Upper lobe of left lung (tissue), 6 donors: ENCODE results near the gene FAM217A. TPM values are rescaled to one million over a fixed set of nuclear protein-coding genes. Genes with fewer than 3 reads are reported as not detected.
"Not testable (repeated sequence)": the region's sequence is repeated elsewhere in the genome, so short reads cannot be mapped to it uniquely, and the experiment has no call there.

Source experiments
- ATAC-seq, 2 donors: fragments of 200-7000 bp; cut with Tn5 transposase; one replicate each; pipeline ENCODE4 v1.9.1; 2022; ENCODE audit warnings: mild to moderate bottlenecking in 2 of 2, moderate library complexity in 2 of 2; ENCODE audit not compliant: low FRiP score in 2 of 2
- DNase-seq, 2 donors: peaks; one replicate each; pipeline ENCODE4 v3.0.0-alpha.2; 2019 to 2020
- H3K27ac ChIP-seq, 4 donors: fragments of 200-600 bp; sonication (generic); one replicate each; pipeline ENCODE4 v1.5.1; 2016 to 2019
- H3K27me3 ChIP-seq, 4 donors: fragments of 200-600 bp; sonication (generic); one replicate each; pipeline ENCODE4 v1.5.1; 2017 to 2019
- H3K36me3 ChIP-seq, 4 donors: fragments of 200-600 bp; sonication (generic); one replicate each; pipeline ENCODE4 v1.5.1; 2016 to 2019
- H3K4me1 ChIP-seq, 4 donors: fragments of 200-600 bp; sonication (generic); one replicate each; pipeline ENCODE4 v1.5.1; 2018 to 2019
- H3K4me3 ChIP-seq, 4 donors: fragments of 200-600 bp; sonication (generic); one replicate each; pipeline ENCODE4 v1.5.1; 2017 to 2019; ENCODE audit warnings: mild to moderate bottlenecking in 2 of 4, moderate library complexity in 1 of 4
- H3K9me3 ChIP-seq, 4 donors: fragments of 200-600 bp; sonication (generic); one replicate each; pipeline ENCODE4 v1.5.1; 2018 to 2019
- CTCF ChIP-seq, 6 experiments: fragments of 450-650 bp in 4 of 6; fragments of 200-600 bp in 2 of 6; sonication (generic) in 2 of 6; IDR thresholded peaks; one replicate each; pipeline ENCODE4 v1.5.1; 2016 to 2019; ENCODE audit warnings: antibody characterized with exemption in 6 of 6
- EP300 ChIP-seq, 4 donors: sonication (generic); formaldehyde crosslinking; IDR thresholded peaks; one replicate each; pipeline ENCODE4 v1.5.1; 2017; ENCODE audit warnings: antibody characterized with exemption in 4 of 4, control low read depth in 2 of 4
- POLR2A ChIP-seq, 4 donors: fragments of 450-650 bp; IDR thresholded peaks; one replicate each; pipeline ENCODE4 v1.5.1; 2016 to 2017; ENCODE audit warnings: antibody characterized with exemption in 4 of 4, mild to moderate bottlenecking in 2 of 4
- POLR2AphosphoS5 ChIP-seq, 2 donors: sonication (generic); formaldehyde crosslinking; IDR thresholded peaks; one replicate each; pipeline ENCODE4 v1.5.1; 2017; ENCODE audit warnings: antibody characterized with exemption in 2 of 2
- WGBS, 2 donors: methylation state at CpG; one replicate each; pipeline ENCODE4 v1.1.5; 2017 to 2018; 5-methylcytosine and 5-hydroxymethylcytosine counted together
- total RNA-seq, 6 donors: library from RNA; depleted of rRNA in 4 of 6; stranded (reverse); fragments of >200 nt in 4 of 6; gene quantifications; one replicate each; pipeline versions ENCODE4 v1.1.0 to v1.2.1, GENCODE V29; 2016 to 2021
- donor health status: DM: no; HTN: no; CAD: no; lungs with moderate emphysema.
- donor health status: DM: no; HTN: yes; CAD: no; lungs with severe emphysema.

The FAM217A gene
- total RNA-seq, 6 donors from 2014 or later, result not detected

GRCh38 chr6:4124351-4124750, 45.4 kb upstream of the FAM217A start:
- DNase-seq (no peak), ATAC-seq (no peak)
- Histone ChIP-seq H3K27ac (no peak overlapping the region), H3K9me3 (no peaks in the 10 kb centered on the region), H3K36me3 (peaks cover 5 to 99% (median 54%) of the 10 kb centered on the region in 4 donors), H3K27me3 (no peaks in the 10 kb centered on the region), H3K4me1 (no peaks in the 10 kb centered on the region), H3K4me3 (no peak overlapping the region)
- TF ChIP-seq CTCF (IDR thresholded peaks at IDR 0.05), result no peak
- TF ChIP-seq EP300 (IDR thresholded peaks at IDR 0.05), result no peak
- no peak for TF ChIP-seq POLR2A (IDR thresholded peaks at IDR 0.05)
- TF ChIP-seq POLR2AphosphoS5 (IDR thresholded peaks at IDR 0.05), result no peak
- 54 to 55% methylated on average over 1 of the region's 1 CpG for WGBS, 2 donors

GRCh38 chr6:4115741-4116140, 36.8 kb upstream of the FAM217A start:
- DNase-seq (no peak), ATAC-seq (no peak)
- Histone ChIP-seq H3K36me3 (peaks cover 11 to 58% (median 45%) of the 10 kb centered on the region in 4 donors), H3K27me3 (no peaks in the 10 kb centered on the region), H3K4me1 (no peaks in the 10 kb centered on the region), H3K4me3 (no peak overlapping the region), H3K9me3 (peaks cover 0 to 12% (median 3%) of the 10 kb centered on the region in 4 donors), H3K27ac (no peak overlapping the region)
- WGBS, 2 donors, result 94 to 97% methylated on average over 4 of the region's 4 CpGs
- TF ChIP-seq POLR2A (IDR thresholded peaks at IDR 0.05), result no peak
- no peak for TF ChIP-seq EP300 (IDR thresholded peaks at IDR 0.05)
- TF ChIP-seq CTCF (IDR thresholded peaks at IDR 0.05), result no peak
- no peak for TF ChIP-seq POLR2AphosphoS5 (IDR thresholded peaks at IDR 0.05)

- no peak overlapping the region for H3K27ac ChIP-seq
- H3K4me3 ChIP-seq, result no peak overlapping the region
- ATAC-seq (peak in 1 of 2 donors; percentile 71), DNase-seq (no peak)
- H3K36me3 ChIP-seq, result peaks cover 7 to 42% (median 32%) of the 10 kb centered on the region in 4 donors
- peaks cover 0 to 12% (median 3%) of the 10 kb centered on the region in 4 donors for H3K9me3 ChIP-seq
- no peaks in the 10 kb centered on the region for H3K4me1 ChIP-seq
- 97 to 100% methylated on average over 3 of the region's 3 CpGs for WGBS, 2 donors
- TF ChIP-seq EP300 (IDR thresholded peaks at IDR 0.05) (no peak), POLR2AphosphoS5 (IDR thresholded peaks at IDR 0.05) (no peak), CTCF (IDR thresholded peaks at IDR 0.05) (no peak), POLR2A (IDR thresholded peaks at IDR 0.05) (no peak)
- H3K27me3 ChIP-seq, result no peaks in the 10 kb centered on the region
These were observed 35.2 kb upstream of the FAM217A start for GRCh38 chr6:4114123-4114522.

- no peak overlapping the region for H3K27ac ChIP-seq
- no peak for ATAC-seq
- H3K4me1 ChIP-seq, result no peaks in the 10 kb centered on the region
- no peak for DNase-seq
- H3K27me3 ChIP-seq, result no peaks in the 10 kb centered on the region
- TF ChIP-seq POLR2A (IDR thresholded peaks at IDR 0.05) (no peak), POLR2AphosphoS5 (IDR thresholded peaks at IDR 0.05) (no peak), EP300 (IDR thresholded peaks at IDR 0.05) (no peak), CTCF (IDR thresholded peaks at IDR 0.05) (no peak)
- H3K36me3 ChIP-seq, result peaks cover 7 to 37% (median 27%) of the 10 kb centered on the region in 4 donors
- peaks cover 0 to 12% (median 3%) of the 10 kb centered on the region in 4 donors for H3K9me3 ChIP-seq
- H3K4me3 ChIP-seq, result no peak overlapping the region
These were observed 34.7 kb upstream of the FAM217A start for GRCh38 chr6:4113649-4114048.

- TF ChIP-seq POLR2AphosphoS5 (IDR thresholded peaks at IDR 0.05) (no peak), POLR2A (IDR thresholded peaks at IDR 0.05) (no peak), EP300 (IDR thresholded peaks at IDR 0.05) (no peak), CTCF (IDR thresholded peaks at IDR 0.05) (no peak)
- ATAC-seq (no peak), DNase-seq (no peak)
- Histone ChIP-seq H3K27ac (no peak overlapping the region), H3K27me3 (no peaks in the 10 kb centered on the region), H3K4me3 (no peak overlapping the region), H3K9me3 (peaks cover 0 to 12% (median 3%) of the 10 kb centered on the region in 4 donors), H3K4me1 (no peaks in the 10 kb centered on the region), H3K36me3 (peaks cover 7 to 24% (median 21%) of the 10 kb centered on the region in 4 donors)
- 88 to 95% methylated on average over 3 of the region's 3 CpGs for WGBS, 2 donors
These were observed 33.4 kb upstream of the FAM217A start for GRCh38 chr6:4112366-4112765.

GRCh38 chr6:4109363-4109815, 30.5 kb upstream of the FAM217A start:
- H3K36me3 ChIP-seq, DNase-seq, H3K4me3 ChIP-seq, H3K27me3 ChIP-seq, H3K4me1 ChIP-seq, H3K27ac ChIP-seq, ATAC-seq: not testable (repeated sequence)
- H3K9me3 ChIP-seq, result peaks cover 0 to 12% (median 3%) of the 10 kb centered on the region in 4 donors
- 48 to 53% methylated on average over 4 of the region's 4 CpGs for WGBS, 2 donors
